ENCODE measurements around the gene ACSL3. TPM values are rescaled to one million over a fixed set of nuclear protein-coding genes. Genes with fewer than 3 reads are reported as not detected.
"Not testable (repeated sequence)": the region's sequence is repeated elsewhere in the genome, so short reads cannot be mapped to it uniquely, and the experiment has no call there.

Gene ACSL3
- total and polyA plus RNA-seq, 4 donors, result 22.2 to 154 (median 59.2) TPM

DNA sequence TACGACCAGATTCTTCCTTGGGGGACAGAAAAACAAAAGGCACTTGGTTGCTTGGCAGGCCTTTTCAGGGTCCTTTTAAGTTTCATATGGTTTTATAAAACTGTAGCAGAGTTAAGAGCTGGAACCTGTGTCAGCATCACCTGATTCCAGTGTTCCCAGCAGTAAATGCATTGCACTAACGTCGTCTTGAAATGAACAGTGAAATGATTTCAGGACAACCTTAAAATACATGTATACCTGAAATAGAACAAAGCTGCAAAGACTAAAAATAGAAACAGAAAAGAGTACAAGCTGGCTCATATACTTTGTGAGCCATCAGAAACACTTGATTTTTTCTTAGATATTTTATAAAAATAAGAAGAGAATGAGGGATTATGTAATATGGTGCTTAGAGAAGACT lies 51.9 kb downstream of the ACSL3 start:
- WGBS, 2 donors, result 78 to 89% methylated on average over 3 of the region's 3 CpGs
- no peak for DNase-seq
- H3K9me3 ChIP-seq (ENCODE audit: control insufficient read depth in 4 of 4, insufficient read depth in 3 of 4, low read length in 3 of 4), result no peaks in the 10 kb centered on the region
- H3K27ac ChIP-seq (ENCODE audit: low read depth in 1 of 2, low read length in 1 of 2), result no peak overlapping the region
- no peak overlapping the region for H3K4me3 ChIP-seq
- no peak for ATAC-seq (ENCODE audit: insufficient read depth, low FRiP score)
- no peaks in the 10 kb centered on the region for H3K27me3 ChIP-seq (ENCODE audit: control insufficient read depth in 3 of 3, insufficient read depth in 3 of 3, low read length in 2 of 3)
- peaks cover 0 to 11% (median 8%) of the 10 kb centered on the region in 5 donors for H3K4me1 ChIP-seq (ENCODE audit: control insufficient read depth in 5 of 5, insufficient read depth in 5 of 5, low read length in 5 of 5)
- H3K9ac ChIP-seq (ENCODE audit: insufficient read depth in 1 of 2, low read length in 2 of 2), result no peak overlapping the region
- H3K36me3 ChIP-seq (ENCODE audit: control insufficient read depth in 4 of 4, insufficient read depth in 4 of 4, low read length in 4 of 4), result peaks cover 8 to 14% (median 11%) of the 10 kb centered on the region in 4 donors
- no peak for TF ChIP-seq CTCF (IDR thresholded peaks at IDR 0.05; ENCODE audit: control extremely low read depth, extremely low read depth)

GRCh38 chr2:222915092-222915957 lies 54.5 kb downstream of the ACSL3 start:
- H3K27ac ChIP-seq (ENCODE audit: low read depth in 1 of 2, low read length in 1 of 2), result no peak overlapping the region
- no peak for ATAC-seq (ENCODE audit: insufficient read depth, low FRiP score)

GRCh38 chr2:222916229-222917197 lies 55.7 kb downstream of the ACSL3 start:
- H3K27me3 ChIP-seq (ENCODE audit: control insufficient read depth in 3 of 3, insufficient read depth in 3 of 3, low read length in 2 of 3), result no peaks in the 10 kb centered on the region
- no peak overlapping the region for H3K4me3 ChIP-seq
- peaks cover 8 to 29% (median 19%) of the 10 kb centered on the region in 4 donors for H3K36me3 ChIP-seq (ENCODE audit: control insufficient read depth in 4 of 4, insufficient read depth in 4 of 4, low read length in 4 of 4)
- H3K9me3 ChIP-seq (ENCODE audit: control insufficient read depth in 4 of 4, insufficient read depth in 3 of 4, low read length in 3 of 4), result no peaks in the 10 kb centered on the region
- H3K9ac ChIP-seq (ENCODE audit: insufficient read depth in 1 of 2, low read length in 2 of 2), result no peak overlapping the region
- ATAC-seq (ENCODE audit: insufficient read depth, low FRiP score) (no peak), DNase-seq (peak in 2 of 3 donors; percentile 31 to 49)
- 89 to 93% methylated on average over 11 of the region's 11 CpGs for WGBS, 2 donors
- no peak for TF ChIP-seq CTCF (IDR thresholded peaks at IDR 0.05; ENCODE audit: control extremely low read depth, extremely low read depth)
- H3K4me1 ChIP-seq (ENCODE audit: control insufficient read depth in 5 of 5, insufficient read depth in 5 of 5, low read length in 5 of 5), result peaks cover 0 to 21% (median 3%) of the 10 kb centered on the region in 5 donors
- H3K27ac ChIP-seq (ENCODE audit: low read depth in 1 of 2, low read length in 1 of 2), result no peak overlapping the region

More at GRCh38 chr2:222915092-222915957, 54.5 kb downstream of the ACSL3 start:
- TF ChIP-seq CTCF (IDR thresholded peaks at IDR 0.05; ENCODE audit: control extremely low read depth, extremely low read depth), result no peak
- H3K27me3 ChIP-seq (ENCODE audit: control insufficient read depth in 3 of 3, insufficient read depth in 3 of 3, low read length in 2 of 3), result no peaks in the 10 kb centered on the region
- WGBS, 2 donors, result 81 to 83% methylated on average over 7 of the region's 7 CpGs
- no peak overlapping the region for H3K4me3 ChIP-seq
- DNase-seq, result peak in 2 of 3 donors; percentile 34 to 53
- H3K4me1 ChIP-seq (ENCODE audit: control insufficient read depth in 5 of 5, insufficient read depth in 5 of 5, low read length in 5 of 5), result peaks cover 0 to 20% (median 3%) of the 10 kb centered on the region in 5 donors
- H3K9me3 ChIP-seq (ENCODE audit: control insufficient read depth in 4 of 4, insufficient read depth in 3 of 4, low read length in 3 of 4), result no peaks in the 10 kb centered on the region
- no peak overlapping the region for H3K9ac ChIP-seq (ENCODE audit: insufficient read depth in 1 of 2, low read length in 2 of 2)
- peaks cover 2 to 18% (median 15%) of the 10 kb centered on the region in 4 donors for H3K36me3 ChIP-seq (ENCODE audit: control insufficient read depth in 4 of 4, insufficient read depth in 4 of 4, low read length in 4 of 4)

- not testable (repeated sequence) for ATAC-seq (ENCODE audit: insufficient read depth, low FRiP score); H3K9me3 ChIP-seq (ENCODE audit: control insufficient read depth in 4 of 4, insufficient read depth in 3 of 4, low read length in 3 of 4); H3K9ac ChIP-seq (ENCODE audit: insufficient read depth in 1 of 2, low read length in 2 of 2); H3K4me3 ChIP-seq; H3K27me3 ChIP-seq (ENCODE audit: control insufficient read depth in 3 of 3, insufficient read depth in 3 of 3, low read length in 2 of 3); DNase-seq; H3K27ac ChIP-seq (ENCODE audit: low read depth in 1 of 2, low read length in 1 of 2)
- H3K4me1 ChIP-seq (ENCODE audit: control insufficient read depth in 5 of 5, insufficient read depth in 5 of 5, low read length in 5 of 5), result peaks cover 0 to 21% (median 3%) of the 10 kb centered on the region in 5 donors
- peaks cover 10 to 32% (median 23%) of the 10 kb centered on the region in 4 donors for H3K36me3 ChIP-seq (ENCODE audit: control insufficient read depth in 4 of 4, insufficient read depth in 4 of 4, low read length in 4 of 4)
- 78 to 86% methylated on average over 9 of the region's 9 CpGs for WGBS, 2 donors
Observed at GRCh38 chr2:222917212-222917611, 56.4 kb downstream of the ACSL3 start.

Measured in lung (tissue), 12 donors.